Sciatic nerve (tissue), 1 donor: ENCODE results near the gene RPS26. TPM values are rescaled to one million over a fixed set of nuclear protein-coding genes. Genes with fewer than 3 reads are reported as not detected.

Experiments used
- total RNA-seq: library from RNA; stranded (reverse); fragmentation: NEBNext Ultra II Directional; extraction: Animal tissue kit (Norgen Biotek cat#: 25700); gene quantifications from one replicate; pipeline ENCODE4 v1.2.1, GENCODE V29; 2021
- donor health status: DM: no; HTN: no; CAD: no.

RPS26 gene
- total RNA-seq, 1 donor from 2014 or later = 93.6 TPM

Other genes starting within 250 kb of the RPS26 start
- 54.0 TPM for gene SARNP, start 224.2 kb upstream of the RPS26 start, total RNA-seq
- gene ORMDL2, start 223.9 kb upstream of the RPS26 start, total RNA-seq = 25.2 TPM
- gene DNAJC14, start 212.3 kb upstream of the RPS26 start, total RNA-seq = 23.4 TPM
- 9.1 TPM for gene MMP19, start 199.0 kb upstream of the RPS26 start, total RNA-seq
- gene PYM1, start 114.0 kb upstream of the RPS26 start, total RNA-seq = 21.8 TPM
- 31.8 TPM for gene DGKA, start 110.8 kb upstream of the RPS26 start, total RNA-seq
- 0.49 TPM for gene PMEL, start 75.9 kb upstream of the RPS26 start, total RNA-seq
- gene CDK2, start 75.1 kb upstream of the RPS26 start, total RNA-seq = 14.4 TPM
- 143 TPM for gene RAB5B, start 67.8 kb upstream of the RPS26 start, total RNA-seq
- gene SUOX, start 44.6 kb upstream of the RPS26 start, total RNA-seq = 20.3 TPM
- gene IKZF4, start 20.9 kb upstream of the RPS26 start, total RNA-seq = 13.7 TPM
- gene ERBB3, start 38.2 kb downstream of the RPS26 start, total RNA-seq = 159 TPM
- 79.6 TPM for gene PA2G4, start 62.6 kb downstream of the RPS26 start, total RNA-seq
- gene RPL41, start 74.7 kb downstream of the RPS26 start, total RNA-seq = 2,818 TPM
- 9.0 TPM for gene ZC3H10, start 76.3 kb downstream of the RPS26 start, total RNA-seq
- 85.9 TPM for gene ESYT1, start 86.3 kb downstream of the RPS26 start, total RNA-seq
- gene MYL6B, start 110.7 kb downstream of the RPS26 start, total RNA-seq = 40.0 TPM
- gene MYL6, start 116.4 kb downstream of the RPS26 start, total RNA-seq = 993 TPM
- 160 TPM for gene SMARCC2, start 147.6 kb downstream of the RPS26 start, total RNA-seq
- gene RNF41, start 180.0 kb downstream of the RPS26 start, total RNA-seq = 40.7 TPM
- gene NABP2, start 182.4 kb downstream of the RPS26 start, total RNA-seq = 18.5 TPM
- gene SLC39A5, start 188.1 kb downstream of the RPS26 start, total RNA-seq = 0.80 TPM
- gene ANKRD52, start 216.5 kb downstream of the RPS26 start, total RNA-seq = 40.1 TPM
- 8.3 TPM for gene COQ10A, start 225.0 kb downstream of the RPS26 start, total RNA-seq